ENCODE measurements around the gene MN1. TPM values are rescaled to one million over a fixed set of nuclear protein-coding genes. Genes with fewer than 3 reads are reported as not detected.

The MN1 gene
- polyA plus RNA-seq, 2 of the 4 experiments (the other 2 are of a cell fraction), result 0.59 to 2.4 TPM

GRCh38 chr22:27823221-27823620, 21.7 kb upstream of the MN1 start:
- TF ChIP-seq E2F6 (IDR thresholded peaks at IDR 0.05; ENCODE audit: borderline replicate concordance, low read depth), result no peak
- TF ChIP-seq MAZ (IDR thresholded peaks at IDR 0.05; ENCODE audit: borderline replicate concordance, low read depth, low read length), result no peak
- TF ChIP-seq RNF2 (IDR thresholded peaks at IDR 0.05; ENCODE audit: borderline replicate concordance, low read depth), result no peak
- TF ChIP-seq HOXB5 (CRISPR knock-in tag; IDR thresholded peaks at IDR 0.05), result no peak
- no peak for TF ChIP-seq BCL3 (IDR thresholded peaks at IDR 0.05)
- no peak for TF ChIP-seq CHD4 (IDR thresholded peaks at IDR 0.05; ENCODE audit: borderline replicate concordance)
- TF ChIP-seq NR3C1 (IDR thresholded peaks at IDR 0.05), result no peak
- TF ChIP-seq FOSB (CRISPR knock-in tag; IDR thresholded peaks at IDR 0.05), result no peak
- TF ChIP-seq HEYL (CRISPR knock-in tag; IDR thresholded peaks at IDR 0.05), result no peak
- TF ChIP-seq RFX5 (IDR thresholded peaks at IDR 0.05), result no peak
- TF ChIP-seq ZC3H11A (IDR thresholded peaks at IDR 0.05), result no peak
- TF ChIP-seq PHF8 (IDR thresholded peaks at IDR 0.05; ENCODE audit: borderline replicate concordance, low read depth), result no peak
- no peak for TF ChIP-seq FOSL2 (IDR thresholded peaks at IDR 0.05)
- no peak for TF ChIP-seq FOSL2 (CRISPR knock-in tag; IDR thresholded peaks at IDR 0.05)
- no peak for TF ChIP-seq ZSCAN20 (CRISPR knock-in tag; IDR thresholded peaks at IDR 0.05)
- TF ChIP-seq CBX2 (IDR thresholded peaks at IDR 0.05; ENCODE audit: borderline replicate concordance, low read depth), result no peak
- Histone ChIP-seq H3K27ac (no peak overlapping the region), H3K9me3 (no peaks in the 10 kb centered on the region), H3K4me3 (no peak overlapping the region), H3K4me1 (no peaks in the 10 kb centered on the region), H3K4me2 (no peak overlapping the region)
- no peak for ATAC-seq
- no peak for FAIRE-seq
- POLR2A ChIA-PET, result no interaction called here
- CTCF ChIA-PET, result no interaction called here
- WGBS (ENCODE audit: missing lambda C conversion rate), result 0% methylated on average over 1 of the region's 1 CpG
- DNase-seq (ENCODE audit: low read depth in 1 of 2, low spot score in 1 of 2), result no peak

- H3K4me2 ChIP-seq, result no peak overlapping the region
- WGBS (ENCODE audit: missing lambda C conversion rate), result 73% methylated on average over 12 of the region's 22 CpGs
- DNase-seq (ENCODE audit: low read depth in 1 of 2, low spot score in 1 of 2), result no peak
Observed at GRCh38 chr22:27820896-27821866, 19.6 kb upstream of the MN1 start.

GRCh38 chr22:27816552-27816951, 15.0 kb upstream of the MN1 start:
- H3K4me3 ChIP-seq, result no peak overlapping the region
- DNase-seq (ENCODE audit: low read depth in 1 of 2, low spot score in 1 of 2) (no peak), ATAC-seq (no peak), FAIRE-seq (no peak)
- ChIA-PET CTCF (no interaction called here), POLR2A (no interaction called here)
- WGBS (ENCODE audit: missing lambda C conversion rate), result 85% methylated on average over 3 of the region's 3 CpGs
- H3K4me2 ChIP-seq, result no peak overlapping the region
- no peak overlapping the region for H3K27ac ChIP-seq
- TF ChIP-seq PBX3 (IDR thresholded peaks at IDR 0.05) (no peak), KDM5A (IDR thresholded peaks at IDR 0.05) (no peak), MAFK (IDR thresholded peaks at IDR 0.05; ENCODE audit: partially characterized antibody) (no peak), RCOR1 (IDR thresholded peaks at IDR 0.05; ENCODE audit: low read depth, low read length) (no peak), EHF (CRISPR knock-in tag; IDR thresholded peaks at IDR 0.05) (no peak), HDAC2 (IDR thresholded peaks at IDR 0.05) (no peak), HOXB13 (CRISPR knock-in tag; IDR thresholded peaks at IDR 0.05; ENCODE audit: low read depth) (no peak), HOXA7 (CRISPR knock-in tag; IDR thresholded peaks at IDR 0.05) (no peak)
- no peaks in the 10 kb centered on the region for H3K9me3 ChIP-seq
- H3K4me1 ChIP-seq, result no peaks in the 10 kb centered on the region

More at GRCh38 chr22:27820896-27821866, 19.6 kb upstream of the MN1 start:
- Histone ChIP-seq H3K27ac (no peak overlapping the region), H3K4me3 (no peak overlapping the region), H3K9me3 (no peaks in the 10 kb centered on the region), H3K4me1 (no peaks in the 10 kb centered on the region)
- FAIRE-seq, result no peak
- no peak for ATAC-seq
- ChIA-PET POLR2A (no interaction called here), CTCF (no interaction called here)
- no peak for TF ChIP-seq SMC3 (IDR thresholded peaks at IDR 0.05)
- no peak for TF ChIP-seq POLR2A (IDR thresholded peaks at IDR 0.05; ENCODE audit: low read length)
- no peak for TF ChIP-seq FOSL2 (IDR thresholded peaks at IDR 0.05)
- no peak for TF ChIP-seq FOSL2 (CRISPR knock-in tag; IDR thresholded peaks at IDR 0.05)
- no peak for TF ChIP-seq HOXB5 (CRISPR knock-in tag; IDR thresholded peaks at IDR 0.05)
- no peak for TF ChIP-seq RNF2 (IDR thresholded peaks at IDR 0.05; ENCODE audit: borderline replicate concordance, low read depth)
- no peak for TF ChIP-seq HDAC2 (IDR thresholded peaks at IDR 0.05)
- TF ChIP-seq CHD4 (IDR thresholded peaks at IDR 0.05; ENCODE audit: borderline replicate concordance), result no peak
- TF ChIP-seq JUN (IDR thresholded peaks at IDR 0.05), result no peak
- TF ChIP-seq MAX (IDR thresholded peaks at IDR 0.05), result no peak
- no peak for TF ChIP-seq RAD21 (conservative IDR thresholded peaks at IDR 0.05 in 1 of 2, IDR thresholded peaks at IDR 0.05 in 1 of 2)
- no peak for TF ChIP-seq ZC3H11A (IDR thresholded peaks at IDR 0.05)
- no peak for TF ChIP-seq NR3C1 (IDR thresholded peaks at IDR 0.05)
- no peak for TF ChIP-seq MAFK (IDR thresholded peaks at IDR 0.05; ENCODE audit: partially characterized antibody)

All from A549 (cell line).